RWPE1 (cell line): ENCODE measurements around the gene LMNTD2.
"Not testable (repeated sequence)": the region's sequence is repeated elsewhere in the genome, so short reads cannot be mapped to it uniquely, and the experiment has no call there.

Experiments used
- CTCF ChIA-PET: fragments of 350-600 bp; sonication (Branson Sonifier 250); formaldehyde crosslinking; extraction: SDS; loops from one replicate; lab custom pipeline; 2021; lab: Yijun Ruan, JAX
- POLR2A ChIA-PET: fragments of 400-600 bp; formaldehyde crosslinking; extraction: SDS; loops from one replicate; lab custom pipeline; 2020; ENCODE audit warnings: antibody characterized with exemption; ENCODE audit not compliant: low non-redundant PET; lab: Yijun Ruan, JAX
- DNase-seq: peaks from one replicate; pipeline ENCODE4 v3.0.0; 2012; ENCODE audit warnings: low spot score
- H3K27ac ChIP-seq: fragments of 450-650 bp; 2 replicates; pipeline ENCODE4 v1.5.1; 2017
- TF ChIP-seq, protein P1 (sequence below): fragments of 450-650 bp; conservative IDR thresholded peaks from 2 replicates; pipeline ENCODE4 v1.5.1; 2017; ENCODE audit warnings: low read depth, mild to moderate bottlenecking

The LMNTD2 gene

DNA sequence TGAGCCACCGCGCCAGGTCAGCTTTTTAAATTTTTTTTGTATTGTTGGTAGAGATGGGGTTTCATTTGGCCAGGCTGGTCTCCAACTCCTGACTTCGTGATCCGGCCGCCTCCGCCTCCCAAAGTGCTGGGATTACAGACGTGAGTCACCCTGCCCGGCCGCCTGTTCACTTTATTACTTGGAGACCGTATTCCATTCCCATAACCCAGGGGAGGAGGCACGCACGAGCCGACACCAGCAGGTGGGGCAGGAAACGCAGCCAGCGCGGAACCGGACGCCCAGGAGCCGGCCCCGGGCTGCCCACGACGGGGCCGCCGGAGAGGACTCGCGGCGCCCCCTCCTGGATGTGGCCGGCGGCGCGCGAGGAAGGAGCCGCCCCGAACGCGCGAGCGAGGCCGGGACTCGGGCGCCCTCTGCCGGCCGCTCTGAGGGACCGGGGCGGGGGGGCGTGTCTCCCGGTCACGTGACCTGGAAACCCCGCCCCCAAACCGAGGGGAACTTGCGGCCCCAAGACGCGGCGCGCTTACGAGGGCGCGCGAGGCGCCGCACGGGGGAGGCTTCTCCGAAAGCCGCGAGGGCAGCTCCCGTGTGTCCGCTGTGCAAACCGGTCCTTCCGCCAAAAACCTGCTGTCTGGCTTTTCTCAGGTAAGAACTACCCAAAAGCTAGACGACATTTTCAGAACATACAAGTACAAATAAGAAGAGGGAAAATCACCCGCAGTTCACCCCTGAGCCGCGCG is 41.9 kb downstream of the LMNTD2 start:
- TF ChIP-seq, protein P1, sequence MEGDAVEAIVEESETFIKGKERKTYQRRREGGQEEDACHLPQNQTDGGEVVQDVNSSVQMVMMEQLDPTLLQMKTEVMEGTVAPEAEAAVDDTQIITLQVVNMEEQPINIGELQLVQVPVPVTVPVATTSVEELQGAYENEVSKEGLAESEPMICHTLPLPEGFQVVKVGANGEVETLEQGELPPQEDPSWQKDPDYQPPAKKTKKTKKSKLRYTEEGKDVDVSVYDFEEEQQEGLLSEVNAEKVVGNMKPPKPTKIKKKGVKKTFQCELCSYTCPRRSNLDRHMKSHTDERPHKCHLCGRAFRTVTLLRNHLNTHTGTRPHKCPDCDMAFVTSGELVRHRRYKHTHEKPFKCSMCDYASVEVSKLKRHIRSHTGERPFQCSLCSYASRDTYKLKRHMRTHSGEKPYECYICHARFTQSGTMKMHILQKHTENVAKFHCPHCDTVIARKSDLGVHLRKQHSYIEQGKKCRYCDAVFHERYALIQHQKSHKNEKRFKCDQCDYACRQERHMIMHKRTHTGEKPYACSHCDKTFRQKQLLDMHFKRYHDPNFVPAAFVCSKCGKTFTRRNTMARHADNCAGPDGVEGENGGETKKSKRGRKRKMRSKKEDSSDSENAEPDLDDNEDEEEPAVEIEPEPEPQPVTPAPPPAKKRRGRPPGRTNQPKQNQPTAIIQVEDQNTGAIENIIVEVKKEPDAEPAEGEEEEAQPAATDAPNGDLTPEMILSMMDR, result peak; percentile 100
- POLR2A ChIA-PET, result interaction anchor here (0.5 to 0.6 kb wide), 2 partner anchors 24 to 159 kb away, joined by 3 to 9 read pairs; no protein-coding TSS in a partner anchor
- CTCF ChIA-PET, result interaction anchor here (0.6 to 1.7 kb wide), 20 partner anchors 9 to 105 kb away, joined by 3 to 15 read pairs (median 4); partner anchors contain the start of genes ANO9 and HRAS
- DNase-seq, result peak; percentile 91
- peak overlapping the region; percentile 97 for H3K27ac ChIP-seq

DNA sequence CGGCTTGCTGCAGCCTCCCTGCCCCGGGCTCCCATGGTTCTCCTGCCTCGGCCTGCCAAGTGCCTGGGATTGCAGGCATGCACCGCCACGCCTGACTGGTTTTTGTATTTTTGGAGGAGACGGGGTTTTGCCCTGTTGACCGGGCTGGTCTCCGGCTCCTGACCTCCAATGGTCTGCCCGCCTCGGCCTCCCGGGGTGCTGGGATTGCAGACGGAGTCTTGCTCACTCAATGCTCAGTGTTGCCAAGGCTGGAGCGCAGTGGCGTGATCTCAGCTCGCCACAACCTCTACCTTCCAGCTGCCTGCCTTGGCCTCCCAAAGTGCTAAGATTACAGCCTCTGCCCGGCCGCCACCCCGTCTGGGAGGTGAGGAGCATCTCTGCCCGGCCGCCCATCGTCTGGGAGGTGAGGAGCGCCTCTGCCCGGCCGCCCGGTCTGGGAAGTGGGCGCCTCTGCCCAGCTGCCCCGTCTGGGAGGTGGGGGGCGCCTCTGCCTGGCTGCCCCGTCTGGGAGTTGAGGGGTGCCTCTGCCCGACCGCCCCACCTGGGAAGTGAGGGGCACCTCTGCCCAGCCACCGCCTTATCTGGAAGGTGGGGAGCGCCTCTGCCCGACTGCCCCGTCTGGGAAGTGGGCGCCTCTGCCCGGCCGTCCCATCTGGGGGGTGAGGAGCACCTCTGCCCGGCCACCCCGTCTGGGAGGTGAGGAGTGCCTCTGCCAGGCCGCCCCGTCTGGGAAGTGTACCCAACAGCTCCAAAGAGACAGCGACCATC is 43.4 kb downstream of the LMNTD2 start:
- CTCF ChIA-PET, DNase-seq, POLR2A ChIA-PET: not testable (repeated sequence)
- peak overlapping the region; percentile 97 for H3K27ac ChIP-seq

DNA sequence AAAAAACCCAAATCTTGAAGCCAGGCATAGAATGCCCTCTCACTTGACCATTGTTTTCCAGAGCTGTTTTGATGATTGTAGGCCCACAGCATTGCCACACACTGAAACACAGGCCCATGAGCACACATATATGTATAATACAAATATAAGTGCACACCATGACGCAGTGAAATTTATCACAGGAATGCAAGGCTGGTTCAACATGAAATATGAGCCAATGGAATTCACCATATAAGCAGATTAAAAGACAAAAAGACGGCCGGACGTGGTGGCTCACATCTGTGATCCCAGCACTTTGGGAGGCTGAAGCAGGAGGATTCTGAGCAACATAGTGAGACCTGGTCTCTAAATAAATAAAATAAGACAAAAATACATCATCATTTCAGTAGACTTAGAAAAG is 44.1 kb downstream of the LMNTD2 start:
- H3K27ac ChIP-seq, result peak overlapping the region; percentile 97
- ChIA-PET CTCF (interaction anchor here (0.6 kb wide), 1 partner anchor 34 kb away, joined by 3 read pairs; no protein-coding TSS in a partner anchor), POLR2A (interaction anchor here (1.5 kb wide), 1 partner anchor 10 kb away, joined by 7 read pairs; the partner anchor contains the start of gene RNH1)
- DNase-seq, result no peak
- TF ChIP-seq, protein P1, result no peak

DNA sequence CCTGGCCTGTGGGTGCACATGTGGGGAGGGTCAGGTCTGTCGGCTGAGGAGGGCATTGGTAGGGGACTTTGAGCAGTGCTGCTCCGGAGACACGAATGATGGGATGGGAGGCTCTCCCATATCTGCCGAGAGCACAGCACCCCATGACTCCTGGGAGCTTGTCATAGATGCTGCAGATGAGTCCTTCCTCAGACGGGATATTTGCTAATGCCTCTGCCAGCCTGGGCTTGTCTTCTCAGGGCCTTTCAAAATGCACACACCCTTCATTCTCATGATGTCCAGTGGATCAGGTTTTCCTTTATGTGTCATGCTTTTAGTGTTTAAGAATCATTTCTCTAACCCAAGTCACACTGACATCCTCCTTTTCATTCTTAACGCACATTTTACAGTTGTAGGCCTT is 45.4 kb downstream of the LMNTD2 start:
- TF ChIP-seq, protein P1, result no peak
- ChIA-PET CTCF (interaction anchor here (1.0 kb wide), 1 partner anchor 9 kb away, joined by 3 read pairs; no protein-coding TSS in a partner anchor), POLR2A (interaction anchor here (0.6 to 1.5 kb wide), 2 partner anchors 8 to 68 kb away, joined by 7 to 11 read pairs; partner anchors contain the start of gene RNH1)
- H3K27ac ChIP-seq, result peak overlapping the region; percentile 97
- peak; percentile 93 for DNase-seq

DNA sequence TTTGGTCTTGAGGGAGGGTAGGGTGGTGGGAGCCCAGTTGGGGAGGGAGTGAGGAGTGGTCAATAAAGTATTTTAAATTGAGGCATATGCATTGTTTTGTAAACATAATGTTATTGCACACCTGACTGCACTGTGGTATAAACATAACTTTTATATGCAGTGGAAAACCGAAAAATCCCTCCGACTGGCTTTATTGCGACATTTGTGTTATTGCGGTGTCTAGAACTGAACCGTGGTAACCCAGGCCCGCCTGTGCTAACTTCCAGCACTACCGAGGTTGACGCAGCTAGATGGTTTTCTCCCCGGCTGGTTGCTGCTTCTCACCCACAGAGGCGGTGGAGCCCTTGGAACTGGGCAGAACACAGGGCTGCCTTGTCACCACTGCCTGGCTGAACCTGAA is 45.9 kb downstream of the LMNTD2 start:
- H3K27ac ChIP-seq, result peak overlapping the region; percentile 97
- TF ChIP-seq, protein P1, result no peak
- CTCF ChIA-PET, result interaction anchor here (1.0 kb wide), 1 partner anchor 8 kb away, joined by 3 read pairs; no protein-coding TSS in a partner anchor
- DNase-seq, result no peak
- POLR2A ChIA-PET, result no interaction called here

DNA sequence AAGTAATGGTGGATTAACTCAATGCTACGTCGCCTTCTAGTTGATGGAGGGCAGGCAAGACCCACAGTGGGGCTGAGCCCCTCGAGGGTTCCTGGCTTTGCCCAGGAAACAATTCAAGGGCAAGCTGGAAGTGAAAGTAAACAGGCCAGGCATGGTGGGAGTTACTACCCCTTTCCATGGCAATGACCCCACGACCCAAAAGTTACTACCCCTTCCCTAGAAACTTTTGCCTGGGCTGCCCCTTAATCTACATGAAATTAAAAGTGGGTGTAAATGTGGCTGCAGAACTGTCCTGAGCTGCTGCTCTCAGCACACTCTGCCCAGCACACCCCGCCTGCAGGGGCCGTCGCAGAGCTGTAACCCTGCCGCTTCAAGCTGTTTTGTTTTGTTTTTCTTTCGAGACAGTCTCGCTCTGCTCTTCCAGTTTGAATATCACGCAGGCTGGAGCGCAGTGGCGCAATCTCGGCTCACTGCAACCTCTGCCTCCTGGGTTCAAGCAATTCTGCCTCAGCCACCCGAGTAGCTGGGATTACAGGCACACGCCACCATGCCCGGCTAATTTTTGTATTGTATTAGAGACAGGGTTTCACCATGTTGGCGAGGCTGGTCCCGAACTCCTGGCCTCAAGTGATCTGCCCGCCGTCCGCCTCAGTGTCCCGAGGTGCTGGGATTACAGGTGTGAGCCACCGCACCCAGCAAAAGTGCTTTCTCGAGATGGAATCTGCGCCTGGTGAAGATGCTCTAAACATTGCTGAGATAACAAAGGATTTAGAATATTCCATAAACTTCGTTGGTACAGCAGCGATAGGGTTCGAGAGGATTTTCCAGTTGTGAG is 47.6 kb downstream of the LMNTD2 start:
- ChIA-PET CTCF (interaction anchor here (0.7 kb wide), 1 partner anchor 42 kb away, joined by 3 read pairs; no protein-coding TSS in a partner anchor), POLR2A (interaction anchor here (0.6 kb wide), 1 partner anchor 71 kb away, joined by 6 read pairs; the partner anchor contains the start of gene ANO9)
- TF ChIP-seq, protein P1, result no peak
- peak overlapping the region; percentile 97 for H3K27ac ChIP-seq
- DNase-seq, result no peak
